Esophagus squamous epithelium (tissue), 4 donors: ENCODE measurements around the gene TTC28.

Source experiments
- CTCF ChIP-seq, 6 experiments: fragments of 450-650 bp in 4 of 6; fragments of 200-600 bp in 2 of 6; sonication (generic) in 2 of 6; IDR thresholded peaks; one replicate each; pipeline ENCODE4 v1.5.1; 2016 to 2019; ENCODE audit warnings: antibody characterized with exemption in 6 of 6, mild to moderate bottlenecking in 4 of 6, moderate library complexity in 4 of 6
- POLR2A ChIP-seq, 4 donors: fragments of 450-650 bp; IDR thresholded peaks; one replicate each; pipeline ENCODE4 v1.6.1; 2017; ENCODE audit warnings: antibody characterized with exemption in 4 of 4, mild to moderate bottlenecking in 4 of 4, moderate library complexity in 3 of 4

GRCh38 chr22:28407645-28408044 lies 272.0 kb downstream of the TTC28 start:
- no peak for TF ChIP-seq CTCF (IDR thresholded peaks at IDR 0.05)
- TF ChIP-seq POLR2A (IDR thresholded peaks at IDR 0.05): no peak
